Activated CD8-positive, alpha-beta T cell treated with anti-CD3 and anti-CD28 coated beads for 36 hours (primary cell): ENCODE data around the gene DNAAF9. TPM values are rescaled to one million over a fixed set of nuclear protein-coding genes. Genes with fewer than 3 reads are reported as not detected.

Source experiments
- ATAC-seq: fragments of 200-7000 bp; cut with Tn5 transposase; one replicate; pipeline ENCODE4 v1.10.0; 2021; ENCODE audit warnings: mild to moderate bottlenecking, moderate library complexity
- CTCF ChIA-PET: fragments of 350-600 bp; sonication (Branson Sonifier 250); formaldehyde crosslinking; loops from one replicate; lab custom pipeline; 2021; ENCODE audit warnings: antibody characterized with exemption; lab: Charles Lee
- POLR2A ChIA-PET: fragments of 350-600 bp; sonication (Branson Sonifier 250); formaldehyde crosslinking; loops from one replicate; lab custom pipeline; 2021; ENCODE audit warnings: antibody characterized with exemption; lab: Charles Lee
- DNase-seq: peaks from one replicate; pipeline ENCODE4 v3.0.0-alpha.2; 2020
- H3K27ac Mint-ChIP-seq: one replicate; pipeline ENCODE4 v1.8.0; 2021; ENCODE audit warnings: mild to moderate bottlenecking, mixed read lengths
- H3K27me3 Mint-ChIP-seq: one replicate; pipeline ENCODE4 v1.8.0; 2021; ENCODE audit warnings: mixed read lengths
- H3K36me3 Mint-ChIP-seq: one replicate; pipeline ENCODE4 v1.8.0; 2021; ENCODE audit warnings: low read depth, mixed read lengths
- H3K4me1 Mint-ChIP-seq: one replicate; pipeline ENCODE4 v1.8.0; 2021; ENCODE audit warnings: low read depth, mixed read lengths
- H3K4me3 Mint-ChIP-seq: one replicate; pipeline ENCODE4 v1.8.0; 2021; ENCODE audit warnings: mild to moderate bottlenecking, moderate library complexity, mixed read lengths
- H3K9me3 Mint-ChIP-seq: one replicate; pipeline ENCODE4 v1.8.0; 2021; ENCODE audit warnings: mixed read lengths
- CTCF ChIP-seq: fragments of 200-600 bp; IDR thresholded peaks from one replicate; pipeline ENCODE4 v1.8.0; 2022; ENCODE audit warnings: antibody characterized with exemption, mild to moderate bottlenecking
- intact Hi-C: fragments of 100-400 bp; cut with micrococcal nuclease; formaldehyde crosslinking; loops from one replicate; pipeline ENCODE4 v1.10.0; 2022
- total RNA-seq, 2 experiments: library from RNA; stranded (reverse); gene quantifications; one replicate each; pipeline ENCODE4 v1.2.3, GENCODE V29; 2021

The DNAAF9 gene
- total RNA-seq, 2 experiments from 2014 or later, result 1.4 to 1.7 TPM

GRCh38 chr20:3407771-3408637 lies 535 bp upstream of the DNAAF9 start:
- Mint-ChIP-seq H3K36me3 (no peaks in the 10 kb centered on the region), H3K4me3 (peak overlapping the region; percentile 83), H3K27ac (peak overlapping the region; percentile 85), H3K9me3 (no peaks in the 10 kb centered on the region), H3K4me1 (peaks cover 30% of the 10 kb centered on the region), H3K27me3 (peaks cover 2% of the 10 kb centered on the region)
- no peak for TF ChIP-seq CTCF
- ChIA-PET POLR2A (interaction anchor here (1.1 to 1.3 kb wide), 2 partner anchors 12 to 23 kb away, joined by 3 to 5 read pairs; no protein-coding TSS in a partner anchor), CTCF (interaction anchor here (0.6 to 1.8 kb wide), 7 partner anchors 9 to 303 kb away, joined by 3 to 8 read pairs (median 3); no protein-coding TSS in a partner anchor)
- ATAC-seq (peak; percentile 71), DNase-seq (peak; percentile 67)
- intact Hi-C loops, result no loop called here

- POLR2A ChIA-PET, result interaction anchor here (0.6 to 0.7 kb wide), 2 partner anchors 59 to 359 kb away, joined by 3 read pairs; no protein-coding TSS in a partner anchor
- DNase-seq (peak; percentile 20), ATAC-seq (no peak)
- intact Hi-C loops, result no loop called here
- no peak for TF ChIP-seq CTCF
- peaks cover 2% of the 10 kb centered on the region for H3K27me3 Mint-ChIP-seq
- CTCF ChIA-PET, result interaction anchor here (0.6 to 1.3 kb wide), 3 partner anchors 12 to 206 kb away, joined by 3 to 4 read pairs (median 3); no protein-coding TSS in a partner anchor
- H3K4me3 Mint-ChIP-seq, result peak overlapping the region; percentile 83
- peaks cover 30% of the 10 kb centered on the region for H3K4me1 Mint-ChIP-seq
- no peaks in the 10 kb centered on the region for H3K9me3 Mint-ChIP-seq
- peak overlapping the region; percentile 65 for H3K27ac Mint-ChIP-seq
- no peaks in the 10 kb centered on the region for H3K36me3 Mint-ChIP-seq
Observed at GRCh38 chr20:3406481-3407039, 909 bp downstream of the DNAAF9 start.

GRCh38 chr20:3405696-3406358 lies 1.6 kb downstream of the DNAAF9 start:
- CTCF ChIA-PET, result interaction anchor here (1.3 kb wide), 1 partner anchor 15 kb away, joined by 4 read pairs; no protein-coding TSS in a partner anchor
- H3K9me3 Mint-ChIP-seq, result no peaks in the 10 kb centered on the region
- POLR2A ChIA-PET, result interaction anchor here (0.6 kb wide), 1 partner anchor 359 kb away, joined by 3 read pairs; no protein-coding TSS in a partner anchor
- ATAC-seq (no peak), DNase-seq (no peak)
- TF ChIP-seq CTCF, result no peak
- H3K4me1 Mint-ChIP-seq, result peaks cover 30% of the 10 kb centered on the region
- no peaks in the 10 kb centered on the region for H3K36me3 Mint-ChIP-seq
- intact Hi-C loops, result no loop called here
- H3K27ac Mint-ChIP-seq, result no peak overlapping the region
- H3K27me3 Mint-ChIP-seq, result peaks cover 2% of the 10 kb centered on the region
- H3K4me3 Mint-ChIP-seq, result peak overlapping the region; percentile 83

- ChIA-PET CTCF (no interaction called here), POLR2A (interaction anchor here (0.9 kb wide), 1 partner anchor 65 kb away, joined by 3 read pairs; the partner anchor contains the start of gene ATRN)
- DNase-seq (no peak), ATAC-seq (no peak)
- H3K36me3 Mint-ChIP-seq, result no peaks in the 10 kb centered on the region
- H3K4me3 Mint-ChIP-seq, result no peak overlapping the region
- H3K9me3 Mint-ChIP-seq, result no peaks in the 10 kb centered on the region
- peaks cover 2% of the 10 kb centered on the region for H3K27me3 Mint-ChIP-seq
- H3K27ac Mint-ChIP-seq, result no peak overlapping the region
- intact Hi-C loops, result no loop called here
- TF ChIP-seq CTCF, result no peak
- H3K4me1 Mint-ChIP-seq, result peaks cover 30% of the 10 kb centered on the region
Observed at GRCh38 chr20:3405139-3405538, 2.3 kb downstream of the DNAAF9 start.
